CD4-positive, alpha-beta T cell treated with Interleukin-12 subunit alpha and Interleukin-12 subunit beta, for 1 hour (primary cell): Measurements from ENCODE around the gene SLC13A2.

Experiments
- DNase-seq: peaks from one replicate; pipeline ENCODE4 v3.0.0-alpha.2; 2020

SLC13A2 gene

GRCh38 chr17:28471531-28472342 lies 1.7 kb upstream of the SLC13A2 start:
- DNase-seq = no peak

DNA sequence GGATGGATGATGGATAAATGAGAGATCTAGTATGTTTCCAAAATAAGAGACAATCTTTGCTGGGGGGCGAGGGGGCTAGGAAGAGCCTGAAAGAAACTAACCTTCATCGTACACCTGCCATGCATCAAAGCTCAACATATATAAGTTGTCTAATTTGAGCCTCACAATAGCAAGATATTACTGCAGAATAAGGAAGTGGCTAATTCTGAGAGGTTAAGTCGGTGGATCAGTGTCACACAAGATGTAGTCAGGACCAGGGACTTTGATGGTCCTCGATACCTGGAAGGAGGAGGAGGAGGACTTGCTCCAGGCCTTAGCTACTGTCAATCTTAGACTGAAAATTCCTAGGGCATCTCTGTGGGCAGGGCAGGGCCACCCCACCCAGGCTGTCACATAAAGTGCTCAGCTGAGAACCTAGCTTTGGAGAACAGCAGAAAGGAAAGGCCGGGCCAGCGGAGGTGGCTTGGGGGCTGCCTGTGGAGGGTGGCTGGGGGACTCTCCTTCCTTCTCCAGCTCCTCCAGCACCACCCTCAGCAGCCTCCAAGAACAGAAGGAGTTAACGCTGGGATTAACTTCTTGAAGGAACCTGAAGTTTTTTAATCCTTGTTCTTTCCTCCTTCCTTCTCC lies 460 bp upstream of the SLC13A2 start:
- no peak for DNase-seq

GRCh38 chr17:28474111-28474531 lies 677 bp downstream of the SLC13A2 start:
- no peak for DNase-seq

DNA sequence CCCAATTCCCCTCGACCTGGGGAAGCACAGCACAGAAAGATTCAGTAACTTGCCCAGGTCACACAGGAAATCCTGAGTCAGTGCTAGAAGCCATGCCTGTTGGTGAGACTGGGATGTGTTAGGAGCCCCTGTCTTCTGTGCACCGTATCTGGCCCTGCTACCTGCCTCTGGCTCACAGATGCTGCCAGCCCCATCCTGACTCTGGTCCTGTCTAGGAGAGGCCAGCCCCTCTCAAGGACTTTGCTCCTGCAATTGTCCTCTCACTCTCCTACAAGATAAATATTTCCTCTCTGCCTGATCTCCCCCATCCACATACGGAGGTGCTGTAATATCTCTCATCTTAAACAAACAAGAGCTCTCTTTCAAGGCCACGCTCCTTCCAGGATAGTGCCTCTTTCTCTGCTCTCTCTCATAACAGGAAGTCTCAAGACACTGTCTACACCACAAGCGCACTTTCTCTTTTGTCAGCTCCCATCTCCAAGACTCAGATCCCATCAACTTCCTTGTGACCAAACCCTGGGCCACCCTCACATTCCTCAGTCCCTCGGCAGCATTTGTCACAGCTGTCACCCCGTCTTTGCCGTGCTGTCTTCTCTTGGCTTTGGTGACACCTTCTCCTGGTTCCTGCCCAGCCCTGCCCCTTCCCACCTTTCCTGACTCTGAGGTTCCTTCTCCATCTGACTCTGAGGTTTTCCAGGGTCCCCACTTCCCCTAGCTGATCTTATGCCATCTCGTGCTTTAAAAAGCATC lies 1.9 kb downstream of the SLC13A2 start:
- no peak for DNase-seq

GRCh38 chr17:28476076-28476865 lies 2.8 kb downstream of the SLC13A2 start:
- DNase-seq = no peak

DNA sequence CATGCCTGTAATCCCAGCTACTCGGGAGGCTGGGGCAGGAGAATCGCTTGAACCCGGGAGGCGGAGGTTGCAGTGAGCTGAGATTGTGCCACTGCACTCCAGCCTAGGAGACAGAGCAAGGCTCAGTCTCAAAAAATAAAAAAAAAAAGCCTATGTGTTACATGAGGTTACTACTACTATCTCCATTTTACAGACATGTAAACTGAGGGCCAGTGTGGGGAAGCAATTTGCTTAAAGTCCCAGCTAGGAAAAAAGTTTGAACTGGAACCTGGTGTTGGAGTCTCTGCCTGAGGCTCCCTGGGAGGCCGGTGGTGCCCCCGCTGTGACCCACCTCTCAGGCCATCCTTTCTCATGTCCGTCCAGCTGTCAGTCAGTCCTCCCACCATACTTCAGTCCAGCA lies 4.5 kb downstream of the SLC13A2 start:
- no peak for DNase-seq

GRCh38 chr17:28478712-28479615 lies 5.5 kb downstream of the SLC13A2 start:
- DNase-seq = no peak

DNA sequence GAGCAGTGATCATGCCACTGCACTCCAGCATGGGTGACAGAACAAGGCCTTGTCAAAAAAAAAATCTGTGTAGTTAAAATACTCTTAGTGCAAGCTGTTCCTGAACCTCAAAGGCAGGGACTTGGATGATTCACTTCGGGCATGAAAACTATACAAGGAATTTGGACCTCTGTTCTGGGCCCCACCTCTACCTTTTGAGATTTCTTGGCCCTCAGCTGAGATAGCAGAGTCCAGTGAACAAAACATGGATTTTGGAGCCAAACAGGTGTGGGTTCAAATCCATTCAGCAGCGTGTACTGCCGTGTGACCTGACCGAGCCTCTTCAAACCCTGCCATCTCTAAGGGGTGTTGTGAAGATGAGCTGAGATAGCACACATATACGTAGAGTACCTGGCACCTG lies 6.8 kb downstream of the SLC13A2 start:
- DNase-seq = no peak

- DNase-seq = no peak
These were observed 7.5 kb downstream of the SLC13A2 start for GRCh38 chr17:28480799-28481571.

GRCh38 chr17:28482551-28483199 lies 9.2 kb downstream of the SLC13A2 start:
- DNase-seq = no peak

DNA sequence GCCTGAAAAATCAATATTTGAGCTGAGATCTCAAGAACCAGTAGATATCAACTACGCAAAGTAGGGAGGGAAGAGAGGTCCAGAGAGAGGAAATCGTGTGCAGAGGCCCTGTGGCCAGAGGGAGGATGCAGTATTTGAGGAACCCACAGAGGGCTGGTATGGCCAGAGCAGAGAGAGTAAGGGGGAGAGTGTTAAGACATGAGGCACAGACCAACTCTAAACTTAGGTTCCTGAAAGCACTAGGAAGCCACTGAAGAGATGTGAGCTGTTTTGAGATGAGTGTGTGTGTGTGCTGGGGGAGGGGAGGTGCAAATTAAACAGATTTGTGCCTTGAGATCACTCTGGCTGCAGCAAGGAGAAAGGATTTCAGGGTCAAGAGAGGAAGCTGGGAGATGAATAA lies 10.9 kb downstream of the SLC13A2 start:
- DNase-seq = no peak

DNA sequence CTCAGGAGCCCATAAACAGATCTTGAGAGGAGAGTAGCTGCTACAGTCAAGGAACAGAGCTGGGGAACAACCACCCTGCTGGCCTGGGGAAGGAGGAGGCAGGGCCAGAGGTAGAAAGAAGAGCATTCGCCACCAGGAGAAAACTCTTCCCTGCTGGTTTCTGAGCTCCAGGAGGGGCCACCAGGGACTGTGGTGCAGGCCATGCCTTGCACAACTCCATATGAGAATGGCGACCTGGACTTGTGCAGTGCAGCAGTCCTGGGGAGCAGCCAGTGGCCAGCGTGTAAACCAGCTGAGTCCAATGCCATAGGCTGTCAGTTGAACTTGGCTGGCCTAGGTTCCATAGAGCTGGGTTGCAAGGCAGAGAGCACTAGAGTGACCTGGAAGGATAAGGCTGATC lies 11.6 kb downstream of the SLC13A2 start:
- DNase-seq = no peak

DNA sequence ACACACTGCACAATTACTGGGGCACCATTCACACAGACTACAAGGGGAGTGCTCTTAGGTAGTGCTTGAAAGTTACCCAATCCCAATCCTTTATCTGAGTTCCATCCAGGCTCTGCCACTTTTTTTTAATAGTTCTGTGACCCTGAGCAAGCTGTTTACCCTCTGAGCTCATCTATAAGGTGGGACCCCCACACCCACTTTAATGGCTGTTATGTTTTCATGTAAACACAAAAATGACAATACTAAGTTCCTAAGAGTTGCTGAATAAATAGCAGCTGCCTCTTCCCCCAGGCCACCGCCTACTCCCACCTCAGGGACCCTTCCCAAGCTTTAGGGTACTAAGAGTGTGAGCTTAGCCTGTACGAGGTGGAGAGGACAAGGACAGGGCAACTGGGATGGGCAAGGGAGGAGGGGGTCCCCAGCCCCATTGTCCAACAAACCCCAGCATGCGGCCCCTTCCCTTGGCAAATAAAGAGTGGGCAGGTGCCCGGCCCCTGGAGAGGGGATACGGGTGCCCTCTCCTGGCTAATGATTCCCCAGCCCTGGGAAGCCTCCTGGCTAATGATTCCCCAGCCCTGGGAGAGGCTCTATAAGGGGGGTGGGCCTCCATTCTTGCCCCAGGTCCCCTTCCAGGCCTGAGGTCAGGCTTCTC lies 14.6 kb downstream of the SLC13A2 start:
- DNase-seq = no peak

GRCh38 chr17:28488533-28489276 lies 15.3 kb downstream of the SLC13A2 start:
- DNase-seq = no peak

- no peak for DNase-seq
These were observed 17.8 kb downstream of the SLC13A2 start for GRCh38 chr17:28491286-28491685.

DNA sequence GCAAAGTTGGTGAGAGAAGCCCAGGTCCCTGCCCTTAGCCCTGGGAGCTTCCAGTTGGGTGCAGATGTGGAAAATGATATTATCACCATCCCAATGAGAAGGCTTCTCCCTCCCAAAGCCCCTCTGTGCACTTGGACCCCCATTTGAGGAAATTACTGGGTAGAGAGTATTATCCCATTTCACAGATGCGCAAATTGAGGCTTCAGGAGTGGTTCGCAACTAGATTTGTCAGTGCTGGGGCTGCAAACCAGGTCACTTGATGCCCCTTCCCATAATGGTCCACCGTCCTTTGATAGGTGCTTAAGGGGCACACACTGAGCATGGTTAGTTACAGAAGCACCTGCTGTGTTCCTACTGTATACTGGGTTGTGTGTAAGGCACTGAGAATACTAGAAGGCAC lies 18.4 kb downstream of the SLC13A2 start:
- no peak for DNase-seq

GRCh38 chr17:28492352-28493310 lies 19.2 kb downstream of the SLC13A2 start:
- no peak for DNase-seq

DNA sequence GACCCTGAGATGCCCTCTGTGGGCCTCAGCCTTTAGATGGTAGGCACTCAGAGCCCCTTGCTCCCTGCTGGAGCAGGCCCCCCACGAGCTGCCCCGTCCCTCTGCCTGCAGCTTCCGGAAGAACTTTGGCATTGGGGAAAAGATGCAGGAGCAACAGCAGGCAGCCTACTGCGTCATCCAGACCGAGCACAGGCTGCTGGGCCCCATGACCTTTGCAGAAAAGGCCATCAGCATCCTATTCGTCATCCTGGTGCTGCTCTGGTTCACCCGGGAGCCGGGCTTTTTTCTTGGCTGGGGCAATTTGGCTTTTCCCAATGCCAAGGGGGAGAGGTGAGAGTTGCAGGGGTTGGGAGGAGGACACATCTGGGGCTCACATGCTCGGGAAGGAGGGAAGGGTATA lies 20.0 kb downstream of the SLC13A2 start:
- DNase-seq = no peak
